GM12874 (cell line): Measurements from ENCODE around the gene PDE5A.

Source experiments
- CTCF ChIP-seq: IDR thresholded peaks from 2 replicates; pipeline ENCODE4 v1.5.1; 2011; ENCODE audit warnings: low read depth, mild to moderate bottlenecking, control low read depth, low read length, moderate library complexity; ENCODE audit not compliant: insufficient read depth

The PDE5A gene

GRCh38 chr4:119526786-119527550 lies 101.6 kb downstream of the PDE5A start:
- TF ChIP-seq CTCF: no peak

DNA sequence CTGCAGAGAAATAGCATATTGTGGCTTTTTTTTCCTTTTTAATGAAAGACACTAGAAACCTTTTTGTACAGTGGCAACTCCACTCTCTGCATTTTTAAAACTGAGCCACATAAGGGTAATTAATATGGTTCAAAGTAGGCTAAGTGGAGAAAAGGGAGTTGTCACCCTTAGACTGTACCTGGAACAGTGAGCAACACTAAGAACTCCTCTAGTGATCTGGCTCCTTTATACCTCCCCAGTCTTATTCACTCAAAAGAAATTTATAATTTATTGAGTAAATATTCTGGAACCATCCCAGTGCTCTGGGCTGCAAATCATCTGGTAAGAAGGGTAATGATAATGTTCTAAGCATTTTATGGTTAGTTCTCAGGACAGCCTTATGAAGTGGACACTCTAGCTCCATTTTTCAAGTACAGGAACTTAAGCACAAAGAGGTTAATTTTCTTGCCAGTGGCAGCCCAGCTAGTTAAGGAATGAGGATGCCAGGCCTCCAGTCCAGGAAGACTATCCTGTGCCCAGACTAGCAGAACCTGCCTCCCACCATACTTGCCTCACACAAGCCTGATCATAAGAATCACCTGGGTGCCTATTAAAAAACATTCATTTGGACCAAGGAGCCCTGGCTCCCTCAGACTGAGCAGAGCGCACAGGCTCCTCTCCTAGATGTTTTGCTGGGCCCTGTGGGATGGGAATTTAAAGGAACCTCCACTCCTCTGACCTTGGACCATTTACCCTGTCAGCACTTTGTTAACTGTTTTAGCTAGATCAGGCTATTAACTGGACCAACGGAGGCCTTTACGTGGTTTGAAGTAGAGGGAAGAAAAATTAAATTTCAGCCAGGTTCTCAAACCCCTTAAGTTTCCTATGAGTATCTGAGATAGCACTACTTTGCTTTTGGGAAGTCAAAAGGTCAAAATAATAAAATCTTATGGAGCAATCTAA lies 102.6 kb downstream of the PDE5A start:
- TF ChIP-seq CTCF: no peak

DNA sequence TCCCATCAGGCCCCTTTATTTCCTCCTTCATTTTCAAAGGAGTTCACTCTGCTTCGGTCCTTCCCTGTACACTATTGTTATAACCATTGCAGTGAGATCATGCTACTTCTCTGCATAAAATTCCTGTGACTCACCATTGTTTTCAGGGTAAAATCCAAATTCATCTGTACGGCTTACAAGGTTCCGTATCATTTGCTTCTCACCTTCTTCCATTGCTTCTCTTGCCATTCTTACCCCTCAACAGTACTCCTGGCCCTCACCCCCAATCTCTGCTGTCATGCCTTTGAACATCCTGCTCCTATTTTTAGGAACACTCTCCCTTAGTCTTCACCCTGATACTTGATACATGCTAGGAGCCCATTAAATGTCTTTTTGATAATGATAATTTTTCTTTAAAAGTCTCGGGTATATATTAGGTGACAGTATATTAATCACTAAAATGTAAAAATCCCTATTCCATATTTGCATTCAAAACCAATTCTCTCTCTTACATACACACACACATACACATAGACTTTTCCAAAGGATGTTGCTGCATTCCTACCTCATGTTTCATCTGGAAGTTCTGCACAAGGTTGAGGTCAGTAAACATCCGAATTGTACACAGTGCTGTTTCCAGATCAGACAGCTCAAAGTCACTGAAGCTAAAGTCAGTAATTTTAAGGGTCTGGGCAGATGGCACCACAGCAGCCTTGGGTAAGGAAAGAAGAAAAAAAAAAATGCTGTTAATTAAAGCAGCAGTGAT lies 103.4 kb downstream of the PDE5A start:
- TF ChIP-seq CTCF: no peak

DNA sequence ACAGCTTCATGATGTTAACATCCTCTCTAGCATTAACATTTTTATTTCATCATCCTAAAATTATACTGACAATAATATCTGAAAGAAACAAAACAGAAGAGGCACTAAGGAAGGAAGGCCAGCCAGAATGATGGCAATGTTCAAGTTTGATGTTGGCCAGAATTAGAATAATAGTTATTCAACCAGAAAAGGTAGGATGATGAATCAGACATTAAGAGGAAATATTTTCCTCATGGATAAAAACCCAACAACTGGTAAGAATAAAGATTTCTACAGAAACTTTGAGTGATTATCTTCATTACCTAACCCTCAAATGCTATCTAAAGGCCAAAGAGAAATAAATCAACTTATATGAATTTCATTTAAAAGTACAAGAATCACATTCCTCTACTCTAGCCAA lies 105.2 kb downstream of the PDE5A start:
- TF ChIP-seq CTCF: no peak

DNA sequence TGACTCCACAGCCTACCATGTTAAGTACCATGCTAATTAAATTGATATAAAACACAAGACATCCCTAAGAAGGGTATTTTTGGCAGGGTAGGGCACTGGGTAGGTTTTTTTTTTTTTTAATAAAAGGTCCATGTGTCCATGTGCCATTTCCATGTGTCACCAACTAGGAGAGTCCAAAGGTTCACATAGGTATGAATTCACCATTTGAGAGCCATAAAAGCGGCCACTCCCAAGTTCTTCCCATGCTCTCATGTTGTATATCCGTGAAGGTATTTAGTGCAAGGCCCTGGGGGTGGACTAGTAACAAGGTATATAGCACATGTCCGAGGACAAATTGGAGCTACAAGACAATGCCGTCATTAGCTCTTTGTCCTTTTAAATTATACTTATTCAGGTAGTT lies 107.3 kb downstream of the PDE5A start:
- no peak for TF ChIP-seq CTCF

GRCh38 chr4:119518915-119519410 lies 109.6 kb downstream of the PDE5A start:
- TF ChIP-seq CTCF: no peak
